ENCODE data around the gene LYPD3.
"Not testable (repeated sequence)": the region's sequence is repeated elsewhere in the genome, so short reads cannot be mapped to it uniquely, and the experiment has no call there.

Gene LYPD3

DNA sequence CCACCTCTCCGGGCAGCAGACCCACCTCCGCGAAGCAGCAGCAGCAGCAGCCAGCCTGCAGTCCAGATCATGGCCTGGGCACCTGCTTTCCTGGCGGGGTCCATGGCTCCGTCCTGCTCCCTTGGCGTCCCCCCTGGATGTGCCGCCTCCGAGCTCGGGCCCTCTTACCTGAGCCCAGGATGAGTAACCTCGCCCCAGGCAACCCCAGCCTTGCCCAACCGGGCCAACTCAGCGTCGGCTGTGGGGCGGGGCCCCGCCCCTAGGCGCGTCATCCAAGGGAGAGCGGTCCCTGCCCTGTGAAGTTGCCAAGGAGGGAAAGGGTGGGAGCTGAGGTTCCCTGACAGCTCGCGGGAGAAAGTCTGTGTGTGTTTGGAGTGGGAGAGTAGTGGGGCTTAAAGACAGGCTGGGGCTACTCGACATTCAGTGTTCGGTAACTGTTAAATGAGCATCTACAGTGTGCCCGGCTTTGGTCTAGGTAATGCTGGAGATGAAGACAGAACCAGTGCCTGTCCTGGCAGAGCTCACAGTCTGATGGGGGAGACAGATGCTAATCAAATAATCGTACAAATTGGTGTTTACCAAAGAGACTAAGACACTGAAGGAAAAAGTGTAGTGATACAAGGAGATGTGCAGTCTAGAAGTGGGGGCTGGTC is at the start of gene LYPD3:
LYPD3 (minus strand) TSS at position 141 of the 653 bp plus-strand sequence; CDS start at position 104, 37 bp downstream.
- DNase-seq, result peak; percentile 63

DNA sequence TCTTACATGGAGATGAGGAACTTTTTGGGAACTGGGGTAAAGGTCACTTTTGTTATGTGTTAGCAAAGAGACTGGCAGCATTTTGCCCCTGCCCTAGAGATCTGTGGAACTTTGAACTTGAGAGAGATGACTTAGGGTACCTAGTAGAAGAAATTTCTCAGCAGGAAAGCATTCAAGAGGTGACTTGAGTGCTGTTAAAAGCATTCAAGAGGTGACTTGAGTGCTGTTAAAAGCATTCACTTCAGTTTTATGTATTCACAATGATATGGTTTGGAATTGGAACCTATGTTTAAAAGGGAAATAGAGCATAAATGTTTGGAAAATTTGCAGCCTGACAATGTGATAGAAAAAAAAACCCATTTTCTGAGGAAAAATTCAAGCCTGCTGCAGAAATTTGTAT is 47.0 kb upstream of the LYPD3 start:
- not testable (repeated sequence) for DNase-seq

DNA sequence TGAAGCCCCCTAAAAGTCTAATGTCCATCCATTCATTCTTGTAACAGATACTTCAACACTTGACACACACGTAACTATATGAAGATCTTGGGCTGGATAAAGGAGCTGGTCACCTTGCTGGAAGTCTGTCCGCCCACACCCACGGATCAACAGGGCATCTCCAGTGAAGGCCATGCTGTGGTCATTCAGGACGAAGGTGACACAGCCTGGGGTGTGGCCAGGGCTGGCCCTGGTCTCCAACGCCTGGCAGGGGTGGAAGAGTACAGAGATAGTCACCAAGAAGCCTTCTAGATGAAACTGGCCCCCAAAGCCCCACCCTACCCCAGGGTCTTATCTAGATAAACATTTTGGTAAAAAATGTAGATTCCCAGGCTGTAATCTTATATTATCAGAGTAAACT is 45.9 kb upstream of the LYPD3 start:
- DNase-seq, result no peak

DNA sequence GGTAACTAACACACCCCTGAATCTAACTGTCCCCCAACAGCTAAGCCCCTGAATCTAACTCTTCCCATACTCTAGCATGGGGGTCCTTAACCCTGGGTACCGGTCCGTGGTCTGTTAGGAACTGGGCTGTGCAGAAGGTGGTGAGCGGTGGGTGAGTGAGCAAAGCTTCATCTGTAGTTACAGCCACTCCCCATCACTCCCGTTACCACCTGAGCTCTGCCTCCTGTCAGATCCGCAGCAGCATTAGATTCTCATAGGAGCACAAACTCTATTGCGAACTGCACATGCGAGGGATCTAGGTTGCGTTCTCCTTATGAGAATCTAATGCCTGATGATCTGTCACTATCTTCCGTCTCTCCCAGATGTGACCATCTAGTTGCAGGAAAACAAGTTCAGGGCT is 45.3 kb upstream of the LYPD3 start:
- DNase-seq, result no peak

DNA sequence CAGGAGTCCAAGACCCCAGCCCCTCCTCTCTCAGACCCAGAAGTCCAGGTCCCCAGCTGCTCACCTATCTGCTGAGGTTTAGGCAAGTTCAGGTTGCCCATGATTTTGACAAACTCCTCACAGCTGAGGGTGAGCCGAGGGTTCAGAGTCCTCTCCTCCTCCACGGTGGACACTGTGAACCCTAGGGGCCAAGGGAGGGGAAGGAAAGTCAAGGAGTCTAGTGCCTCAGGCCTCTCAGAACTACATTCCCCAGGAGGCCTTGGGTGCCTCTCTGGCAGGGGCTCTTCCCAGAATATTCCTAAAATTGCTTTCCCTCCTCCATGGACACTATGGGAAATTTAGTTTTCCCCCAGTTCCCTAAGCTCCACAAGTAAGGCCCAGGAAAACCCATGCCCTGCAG is 42.5 kb upstream of the LYPD3 start:
- DNase-seq, result no peak

DNA sequence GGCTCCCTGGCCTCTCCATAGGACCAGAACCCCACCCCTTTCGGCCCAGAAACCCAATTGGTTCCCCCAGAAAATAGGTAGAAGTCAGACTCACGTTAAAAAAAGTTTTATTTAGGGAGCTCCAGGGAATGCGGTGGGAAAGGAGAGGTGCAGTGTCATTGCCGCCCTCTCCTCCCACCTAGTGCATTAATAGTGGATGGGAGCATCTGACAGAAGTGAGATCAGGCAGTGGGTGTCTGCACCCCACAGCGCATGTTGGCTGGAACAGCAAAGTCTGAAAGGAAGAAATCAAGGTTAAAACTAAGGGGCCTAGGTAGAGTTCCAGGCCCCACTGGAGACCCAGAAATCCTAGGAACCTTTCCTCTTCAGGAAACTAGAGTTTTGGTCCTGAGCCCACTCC is 41.2 kb upstream of the LYPD3 start:
- DNase-seq, result no peak

DNA sequence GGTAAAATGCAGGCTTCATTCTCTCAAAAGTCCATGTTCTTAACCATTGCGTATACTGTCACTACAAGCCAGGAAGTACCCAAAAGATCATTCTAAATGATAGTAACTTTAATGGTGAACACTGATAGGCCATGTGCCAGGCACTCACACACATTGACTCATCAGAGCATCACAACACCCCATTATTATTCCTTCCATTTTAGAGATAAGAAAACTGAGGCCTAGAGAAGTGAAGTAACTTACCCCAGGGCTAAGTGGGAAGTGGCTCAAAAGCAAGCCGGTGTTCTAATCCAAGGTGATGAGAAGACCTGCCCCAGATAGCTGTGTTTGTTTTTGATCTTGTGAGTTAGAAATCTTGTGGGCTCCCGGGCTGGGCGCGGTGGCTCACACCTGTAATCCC is 40.5 kb upstream of the LYPD3 start:
- DNase-seq, result no peak

DNA sequence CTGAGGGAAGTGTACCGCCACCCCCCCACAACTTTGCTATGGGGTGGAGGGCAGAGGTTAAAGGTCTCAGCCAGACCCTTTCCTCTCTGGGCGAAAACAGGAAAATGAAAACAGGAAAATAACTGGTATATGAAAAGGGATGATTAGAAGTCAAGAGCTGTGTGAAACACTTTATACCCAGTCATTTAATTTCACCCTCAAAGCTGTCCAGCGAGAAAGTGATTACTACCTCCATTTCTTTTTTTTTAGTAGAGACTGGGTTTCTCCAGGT is 39.7 kb upstream of the LYPD3 start:
- no peak for DNase-seq

DNA sequence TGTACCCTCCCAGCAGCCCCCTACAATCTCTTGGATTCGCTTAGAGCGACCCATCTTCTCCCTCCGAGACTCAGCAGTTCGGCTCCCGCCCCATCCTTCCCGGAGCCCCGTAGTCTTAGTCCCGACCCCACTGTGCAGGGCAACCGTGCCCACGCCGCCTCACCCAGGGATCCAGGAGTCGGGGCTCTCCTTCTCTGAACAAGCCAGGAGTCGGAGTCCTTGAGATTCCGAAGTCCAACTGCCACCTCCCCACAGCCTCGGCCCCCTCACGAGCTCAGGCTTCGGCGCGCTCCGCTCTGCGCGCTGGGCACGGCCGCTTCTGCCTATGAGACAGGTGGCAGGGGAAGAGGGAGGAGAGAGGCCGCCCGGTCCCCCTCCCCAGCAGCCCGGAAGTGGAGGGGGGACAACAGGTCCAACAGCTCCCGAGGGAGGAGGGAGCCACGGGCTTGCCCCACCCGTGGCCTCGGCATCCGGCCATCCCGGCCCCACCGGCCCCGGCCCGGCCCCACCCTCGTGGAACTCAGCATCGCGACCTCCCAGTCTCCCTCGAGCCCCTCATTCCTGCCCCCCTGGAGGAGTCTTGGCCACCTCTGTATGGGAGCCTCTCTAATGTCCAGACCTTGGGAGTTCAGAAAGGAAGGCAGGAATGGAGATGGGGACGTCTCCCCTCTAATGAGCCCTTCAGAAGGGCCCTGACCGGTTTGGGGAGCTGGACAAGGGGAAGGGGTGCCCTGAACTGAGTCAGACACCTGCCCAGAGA is 39.2 kb upstream of the LYPD3 start, which contains the start of gene PHLDB3:
PHLDB3 (minus strand) TSS at position 321 of the 760 bp plus-strand sequence. CDS start 628 bp downstream, outside the sequence.
- no peak for DNase-seq

DNA sequence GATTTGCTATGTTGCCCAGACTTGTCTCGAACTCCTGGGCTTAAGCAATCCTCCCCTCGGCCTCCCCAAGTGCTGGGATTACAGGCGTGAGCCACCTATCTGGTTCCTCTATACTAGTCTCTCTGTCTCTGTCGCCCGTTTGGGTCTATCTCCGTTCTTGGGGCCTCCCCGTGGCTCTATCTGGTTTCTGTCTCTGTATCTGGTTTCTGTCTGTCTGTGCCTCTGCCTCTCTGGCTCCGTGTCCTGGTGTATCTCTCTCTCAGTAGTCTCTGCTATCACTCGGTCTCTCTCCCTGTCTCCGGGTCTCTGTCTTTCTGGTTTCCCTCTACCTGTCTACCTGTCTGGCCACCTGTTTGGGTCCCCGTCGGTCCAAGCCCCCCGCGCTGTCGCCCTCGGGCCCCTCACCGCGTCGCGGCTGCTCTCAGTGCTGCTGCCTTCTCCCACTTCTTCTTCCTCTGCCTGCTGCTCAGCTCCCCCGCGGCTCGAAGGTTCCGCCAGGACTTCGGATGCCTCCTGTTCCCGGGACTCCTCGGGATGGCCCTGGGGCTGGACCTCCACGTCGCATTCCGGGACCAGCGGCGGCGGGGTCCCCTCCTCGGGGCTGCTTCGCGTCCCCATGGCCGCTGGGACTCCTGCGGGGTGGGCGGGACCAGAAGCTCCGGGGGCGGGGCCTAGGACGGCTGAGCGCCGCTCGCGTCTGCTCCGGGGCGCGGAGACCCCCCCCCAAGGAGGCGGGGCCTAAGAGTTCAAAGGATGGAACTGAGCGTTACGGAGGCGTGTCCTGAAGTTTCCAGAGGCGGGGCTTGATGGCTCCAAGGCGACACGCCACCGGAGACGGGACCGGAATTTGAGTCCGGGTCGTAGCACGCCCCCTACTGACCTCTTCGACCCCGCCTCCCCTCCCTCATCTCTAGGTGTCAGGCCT is 38.4 kb upstream of the LYPD3 start:
- DNase-seq, result peak; percentile 96

DNA sequence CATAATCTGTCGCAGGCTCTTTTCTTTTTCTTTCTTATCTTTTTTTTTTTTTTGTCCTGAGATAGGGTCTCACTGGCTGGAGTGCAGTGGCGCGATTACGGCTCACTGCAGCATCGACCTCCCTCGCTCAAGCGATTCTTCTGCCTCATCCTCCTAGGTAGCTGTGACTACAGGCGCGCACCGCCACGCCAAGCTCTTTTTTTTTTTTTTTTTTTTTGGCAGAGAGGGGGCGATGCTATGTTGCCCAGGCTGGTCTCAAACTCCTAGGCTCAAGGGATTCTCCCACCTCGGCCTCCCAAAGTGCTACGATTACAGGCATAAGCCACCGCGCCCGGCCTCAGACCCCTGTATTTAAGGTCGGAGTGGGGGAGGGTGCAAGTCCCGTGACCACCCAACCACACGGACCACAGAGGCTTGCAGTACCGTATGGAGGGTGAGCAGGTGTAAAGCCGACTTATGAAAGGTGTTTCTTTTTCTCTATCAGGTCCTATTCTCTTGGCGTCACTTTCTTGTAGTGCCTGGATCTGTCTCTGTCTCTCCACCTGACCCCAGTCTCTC is 37.1 kb upstream of the LYPD3 start:
- DNase-seq, result no peak

DNA sequence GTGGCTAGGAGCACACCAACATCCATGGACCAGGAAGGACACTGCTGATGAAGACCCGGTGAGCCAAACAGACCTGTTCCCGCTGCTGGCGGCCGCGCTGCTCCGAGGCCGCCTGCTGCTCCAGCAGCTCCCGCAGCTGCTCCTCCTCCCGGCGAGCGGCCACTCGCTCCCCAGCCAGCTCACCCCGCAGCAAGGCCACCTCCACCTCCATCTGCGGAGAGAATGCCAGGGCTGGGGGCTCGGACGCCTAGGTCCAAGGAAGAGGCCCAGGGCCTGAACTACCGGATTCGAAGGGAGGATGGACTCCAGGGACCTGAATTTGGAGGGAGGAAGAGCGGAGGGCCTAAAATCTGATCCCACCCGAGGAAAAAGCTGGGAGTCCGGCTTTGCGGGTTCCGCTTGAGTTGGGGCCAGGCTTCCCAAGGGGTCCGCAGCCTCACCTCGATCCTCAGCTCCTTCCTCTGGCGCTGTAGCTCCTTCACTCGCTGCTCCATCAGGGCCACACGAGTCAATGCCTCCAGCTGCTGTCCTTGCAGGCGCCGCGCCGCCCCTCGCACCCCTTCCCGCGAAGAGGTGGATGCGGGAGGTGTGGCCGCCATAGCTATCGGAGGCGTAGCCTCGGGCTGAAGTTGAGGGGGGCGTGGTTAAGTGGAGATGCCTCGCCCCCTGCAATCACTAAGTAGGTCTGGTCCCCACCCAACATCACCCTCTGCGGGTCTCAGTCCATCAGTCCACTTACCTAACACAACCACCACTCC is 36.4 kb upstream of the LYPD3 start:
- no peak for DNase-seq

DNA sequence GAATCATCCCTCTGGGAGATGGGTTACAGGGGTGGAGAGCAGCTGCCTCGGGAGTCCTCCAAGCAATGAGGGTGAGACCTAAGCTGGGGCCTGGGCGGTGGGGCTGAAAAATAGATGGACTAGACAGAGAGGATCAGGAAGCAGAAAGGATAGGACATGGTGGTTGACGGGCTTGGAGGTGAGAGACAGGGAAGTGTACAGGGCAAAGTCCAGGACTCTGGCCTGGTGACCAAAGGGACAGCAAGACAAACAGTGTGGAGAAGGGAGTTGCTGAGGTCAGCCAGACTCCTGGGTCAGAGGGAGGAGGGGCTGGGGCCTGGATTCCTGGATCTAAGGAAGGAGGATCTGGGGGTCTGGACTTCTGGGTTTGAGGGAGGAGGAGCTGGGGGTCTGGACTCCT is 33.6 kb upstream of the LYPD3 start:
- DNase-seq, result no peak

DNA sequence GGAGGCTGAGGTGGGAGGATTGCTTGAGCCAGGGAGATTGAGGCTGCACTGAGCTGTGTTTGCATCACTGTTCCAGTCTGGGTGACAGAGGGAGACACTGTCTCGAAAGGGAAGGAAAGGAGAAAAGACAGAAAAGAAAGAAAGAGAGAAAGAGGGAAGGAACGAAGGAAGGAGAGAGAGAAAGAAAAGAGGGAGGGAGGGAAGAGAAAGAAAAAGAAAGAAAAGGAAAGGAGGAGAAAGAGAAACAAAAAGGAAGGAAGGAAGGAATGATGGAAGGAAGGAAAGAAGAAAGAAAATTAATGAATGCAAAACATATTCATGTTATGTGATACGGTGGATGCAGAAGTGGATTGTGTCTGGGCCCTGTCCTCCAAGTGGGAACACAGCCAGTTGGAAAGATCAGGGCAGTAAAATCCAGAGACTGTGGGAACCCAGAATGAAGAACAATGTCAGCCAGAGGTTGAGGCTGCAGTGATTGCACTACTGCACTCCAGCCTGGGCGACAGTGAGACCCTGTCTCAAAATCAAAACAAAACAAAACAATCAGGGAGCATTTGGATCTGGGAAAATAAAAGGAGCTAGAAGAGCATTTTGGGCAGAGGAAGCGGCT is 32.9 kb upstream of the LYPD3 start:
- no peak for DNase-seq

DNA sequence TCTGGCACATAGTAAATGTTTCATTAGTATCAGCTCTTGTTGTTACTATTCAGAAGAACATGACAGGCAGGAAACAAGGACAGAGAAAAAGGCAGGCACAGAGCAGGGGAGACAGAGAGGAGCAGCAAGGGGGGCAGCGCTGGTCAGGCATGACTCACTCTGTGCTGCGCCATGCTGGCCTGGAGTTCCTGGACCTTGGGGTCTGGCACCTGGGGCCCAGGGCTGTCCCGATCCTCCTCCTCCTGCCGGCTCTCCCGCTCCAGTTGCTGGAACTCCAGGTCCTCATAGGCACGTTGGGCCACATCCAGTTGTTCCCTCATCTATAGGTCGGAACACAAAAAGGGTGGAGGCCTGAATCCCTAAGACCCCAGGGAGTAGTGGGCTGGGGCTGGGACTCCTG is 31.6 kb upstream of the LYPD3 start:
- DNase-seq, result no peak

DNA sequence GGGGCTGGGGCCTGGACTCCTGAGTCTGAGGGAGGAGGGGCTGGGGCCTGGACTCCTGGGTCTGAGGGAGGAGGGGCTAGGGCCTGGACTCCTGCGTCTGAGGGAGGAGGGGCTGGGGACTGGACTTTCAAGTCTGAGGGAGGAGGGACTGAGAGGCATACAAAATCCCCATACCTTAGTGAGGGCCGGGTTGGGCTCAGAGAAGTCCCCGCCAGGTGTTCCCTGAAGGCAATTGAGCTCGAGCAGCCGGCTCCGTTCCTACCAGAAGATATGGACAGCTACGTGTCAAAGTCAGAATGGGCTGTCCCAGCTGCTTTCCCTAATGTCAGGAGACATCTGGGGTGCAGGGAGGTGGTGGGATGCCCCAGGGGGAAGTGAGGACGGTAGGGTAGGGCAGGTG is 29.7 kb upstream of the LYPD3 start:
- no peak for DNase-seq

DNA sequence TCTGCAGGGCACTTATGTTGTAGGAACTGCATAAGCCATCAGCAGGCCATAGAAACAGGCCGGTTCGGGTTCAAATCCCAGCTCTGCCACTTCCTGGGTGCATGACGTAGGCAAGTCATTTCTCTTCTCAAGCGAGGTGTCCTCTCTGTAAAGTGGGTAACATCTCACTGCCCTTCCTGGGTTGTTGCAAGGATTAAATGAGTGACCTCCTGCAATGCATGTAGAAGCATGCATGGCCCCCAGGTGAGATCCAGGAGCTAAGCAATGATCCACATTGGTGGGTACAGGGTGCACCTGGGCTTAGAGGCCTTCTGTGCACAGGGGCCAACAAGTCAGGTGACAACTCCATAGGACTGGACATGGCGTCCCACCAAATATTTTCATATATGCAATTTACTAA is 25.4 kb upstream of the LYPD3 start:
- DNase-seq, result no peak

DNA sequence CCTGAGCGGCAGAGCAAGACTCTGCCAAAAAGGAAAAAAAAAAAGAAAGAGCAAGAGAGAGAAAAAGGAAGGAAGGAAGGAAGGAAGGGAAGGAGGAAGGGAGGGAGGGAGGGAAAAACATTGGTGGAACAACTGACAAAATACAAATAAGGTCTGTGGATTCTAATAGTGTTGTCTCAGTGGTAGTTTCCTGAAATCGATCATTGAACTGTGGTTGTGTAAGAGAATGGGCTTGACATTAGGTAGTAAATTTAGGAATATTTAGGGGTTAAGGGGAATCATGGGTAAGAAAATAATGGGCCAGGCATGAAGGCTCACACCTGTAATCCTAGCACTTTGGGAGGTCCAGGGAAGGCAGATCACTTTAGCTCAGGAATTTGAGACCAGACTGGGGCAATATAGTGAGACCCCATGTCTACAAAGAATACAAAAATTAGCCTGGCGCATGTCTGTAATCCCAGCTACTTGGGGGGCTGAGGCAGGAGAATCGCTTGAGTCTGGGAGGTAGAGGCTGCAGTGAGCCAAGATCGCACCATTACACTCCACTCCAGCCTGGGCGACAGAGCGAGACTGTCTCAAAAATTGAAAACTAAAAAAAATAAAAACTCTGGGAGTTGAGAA is 24.7 kb upstream of the LYPD3 start:
- no peak for DNase-seq

DNA sequence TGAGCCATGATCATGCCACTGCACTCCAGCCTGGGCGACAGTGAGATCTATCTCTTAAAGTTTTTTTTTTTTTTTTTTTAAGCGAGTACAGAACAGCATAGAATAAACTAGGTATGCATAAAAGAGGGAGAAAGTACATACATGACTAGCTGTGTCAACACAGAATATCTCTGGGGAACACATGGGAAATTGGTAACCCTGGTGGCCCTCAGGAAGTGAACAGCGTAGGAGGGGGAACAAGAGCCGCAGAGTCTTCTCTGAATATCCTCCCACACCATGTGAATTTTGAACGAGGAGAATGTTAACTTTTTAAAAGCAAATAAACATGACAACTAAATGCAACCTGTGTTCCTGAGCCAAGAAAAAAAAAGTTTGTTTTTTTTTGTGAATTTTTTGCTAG is 23.9 kb upstream of the LYPD3 start:
- DNase-seq, result peak; percentile 40

DNA sequence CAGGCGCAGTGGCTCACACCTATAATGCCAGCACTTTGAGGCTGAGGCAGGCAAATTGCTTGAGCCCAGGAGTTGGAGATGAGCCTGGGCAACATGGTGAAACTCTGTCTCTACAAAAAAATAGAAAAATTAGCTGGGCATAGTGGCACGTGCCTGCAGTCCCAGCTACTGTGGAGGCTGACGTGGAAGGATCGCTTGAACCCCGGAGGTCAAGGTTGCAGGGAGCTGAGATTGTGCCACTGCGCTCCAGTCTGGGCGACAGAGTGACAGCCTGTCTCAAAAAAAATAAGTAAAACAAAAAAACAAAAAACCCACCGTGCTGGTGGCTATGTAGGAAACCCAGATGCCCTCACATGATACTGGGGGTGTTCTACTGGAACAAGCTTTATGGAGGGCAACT is 22.8 kb upstream of the LYPD3 start:
- no peak for DNase-seq

DNA sequence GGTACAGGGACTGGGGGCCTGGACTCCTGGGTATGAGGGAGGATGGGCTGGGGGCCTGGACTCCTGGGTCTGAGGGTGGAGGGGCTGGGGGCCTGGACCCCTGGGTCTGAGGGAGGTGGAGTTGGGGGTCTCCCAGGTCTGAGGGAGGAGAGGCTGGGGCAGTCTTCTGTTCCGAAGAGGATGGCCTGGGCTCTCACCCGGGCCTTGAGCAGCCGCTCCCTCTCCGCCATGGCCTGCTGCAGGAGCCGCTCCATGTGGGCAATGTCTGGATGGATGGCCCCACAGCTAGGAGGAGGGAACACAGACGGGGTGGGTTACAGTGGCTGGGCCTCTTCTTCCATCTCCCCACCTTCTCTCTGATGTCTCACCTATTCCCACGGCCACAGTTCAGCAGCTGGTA is 21.0 kb upstream of the LYPD3 start:
- no peak for DNase-seq

DNA sequence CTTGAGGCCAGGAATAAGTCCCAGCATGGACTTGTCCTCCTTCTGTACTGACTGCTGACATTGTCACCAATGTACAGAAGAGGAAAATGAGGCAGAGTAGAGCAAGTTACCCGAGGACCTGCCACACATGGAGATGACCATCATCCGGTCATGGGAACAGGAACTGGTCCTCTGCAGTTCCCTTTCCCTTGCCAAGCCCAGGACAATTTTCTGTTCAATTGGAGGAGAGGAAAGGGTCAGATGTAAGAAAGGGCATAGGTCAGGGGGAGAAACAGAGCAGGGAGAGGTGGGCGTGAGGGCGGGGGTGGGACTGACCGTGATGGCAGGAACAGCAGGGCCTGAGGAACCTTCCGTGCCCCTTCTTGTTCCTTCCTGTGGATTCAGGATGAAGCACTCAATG is 20.5 kb upstream of the LYPD3 start:
- peak; percentile 44 for DNase-seq

Data from suppressor macrophage treated with lipopolysaccharide for 4 hours (primary cell).